Gastroesophageal sphincter (tissue), 4 donors: ENCODE measurements around the gene ARPC4. TPM values are rescaled to one million over a fixed set of nuclear protein-coding genes. Genes with fewer than 3 reads are reported as not detected.
A peak's percentile ranks its signal among the peaks of the same experiment; 100 is the strongest.

Experiments used
- ATAC-seq: fragments of 150-250 bp; one replicate; pipeline ENCODE4 v1.9.1; 2016; ENCODE audit warnings: mild to moderate bottlenecking, moderate library complexity
- H3K27ac ChIP-seq, 4 donors: fragments of 200-600 bp; sonication (generic) in 3 of 4; 1 replicate in 3 of 4; 2 replicates in 1 of 4; pipeline ENCODE4 v1.5.1; 2016 to 2019
- H3K27me3 ChIP-seq: fragments of 200-600 bp; sonication (generic); one replicate; pipeline ENCODE4 v1.5.1; 2019
- H3K36me3 ChIP-seq, 2 donors: fragments of 200-600 bp; sonication (generic); one replicate each; pipeline ENCODE4 v1.5.1; 2019; ENCODE audit warnings: control low read depth in 1 of 2
- H3K4me1 ChIP-seq, 3 donors: fragments of 200-600 bp; sonication (generic); 1 replicate in 2 of 3; 2 replicates in 1 of 3; pipeline ENCODE4 v1.5.1; 2016 to 2019; ENCODE audit warnings: control low read depth in 2 of 3
- H3K4me3 ChIP-seq, 2 donors: fragments of 200-600 bp; sonication (generic); one replicate each; pipeline ENCODE4 v1.5.1; 2019; ENCODE audit warnings: mild to moderate bottlenecking in 1 of 2, moderate library complexity in 1 of 2
- H3K9me3 ChIP-seq, 3 donors: fragments of 200-600 bp; sonication (generic); one replicate each; pipeline ENCODE4 v1.5.1; 2017 to 2019; ENCODE audit warnings: control low read depth in 2 of 3
- CTCF ChIP-seq, 4 experiments: fragments of 200-600 bp in 2 of 4; fragments of 450-650 bp in 2 of 4; sonication (generic) in 1 of 4; IDR thresholded peaks; one replicate each; pipeline ENCODE4 v1.5.1; 2017 to 2019; ENCODE audit warnings: antibody characterized with exemption in 4 of 4, mild to moderate bottlenecking in 2 of 4, moderate library complexity in 2 of 4
- EP300 ChIP-seq: sonication (generic); formaldehyde crosslinking; IDR thresholded peaks from one replicate; pipeline ENCODE4 v1.6.1; 2017; ENCODE audit warnings: antibody characterized with exemption, mild to moderate bottlenecking
- POLR2A ChIP-seq, 2 donors: fragments of 450-650 bp; IDR thresholded peaks; one replicate each; pipeline ENCODE4 v1.6.1; 2017; ENCODE audit warnings: antibody characterized with exemption in 2 of 2, mild to moderate bottlenecking in 2 of 2, moderate library complexity in 1 of 2
- POLR2AphosphoS5 ChIP-seq: sonication (generic); formaldehyde crosslinking; IDR thresholded peaks from one replicate; pipeline ENCODE4 v1.6.1; 2017; ENCODE audit warnings: antibody characterized with exemption
- WGBS, 2 donors: methylation state at CpG; one replicate each; pipeline ENCODE4 v1.1.5; 2018; ENCODE audit warnings: low coverage in 1 of 2; 5-methylcytosine and 5-hydroxymethylcytosine counted together
- total RNA-seq, 4 donors: library from RNA; depleted of rRNA; stranded (reverse); fragments of >200 nt; gene quantifications; one replicate each; pipeline ENCODE4 v1.1.0, GENCODE V29; 2016

The ARPC4 gene
- total RNA-seq, 4 donors from 2014 or later, result 157 to 203 (median 171) TPM

GRCh38 chr3:9807981-9808344 is 15.1 kb downstream of the ARPC4 start:
- H3K27ac ChIP-seq, result peak overlapping the region in 2 of 4 donors; percentile 93 to 98
- H3K27me3 ChIP-seq, result no peaks in the 10 kb centered on the region
- ATAC-seq, result no peak
- no peaks in the 10 kb centered on the region for H3K9me3 ChIP-seq
- H3K4me3 ChIP-seq, result no peak overlapping the region
- no CpG with 5 or more reads among the region's 2 CpGs for WGBS, 2 donors
- peaks cover 0 to 31% (median 8%) of the 10 kb centered on the region in 3 donors for H3K4me1 ChIP-seq
- peaks cover 7 to 46% of the 10 kb centered on the region in 2 donors for H3K36me3 ChIP-seq
- TF ChIP-seq POLR2A (IDR thresholded peaks at IDR 0.05) (no peak), POLR2AphosphoS5 (no peak), CTCF (IDR thresholded peaks at IDR 0.05) (no peak)

- WGBS, 2 donors, result 80 to 84% methylated on average over 1 to 4 of the region's 7 CpGs
- Histone ChIP-seq H3K4me3 (no peak overlapping the region), H3K36me3 (peaks cover 3 to 46% of the 10 kb centered on the region in 2 donors), H3K27ac (peak overlapping the region in 3 of 4 donors; percentile 93 to 98 (median 95)), H3K4me1 (peaks cover 0 to 31% (median 8%) of the 10 kb centered on the region in 3 donors), H3K27me3 (no peaks in the 10 kb centered on the region), H3K9me3 (no peaks in the 10 kb centered on the region)
- no peak for ATAC-seq
- peak in 1 of 4 experiments; percentile 3 for TF ChIP-seq CTCF (IDR thresholded peaks at IDR 0.05)
- TF ChIP-seq POLR2A (IDR thresholded peaks at IDR 0.05), result no peak
- TF ChIP-seq EP300, result no peak
- no peak for TF ChIP-seq POLR2AphosphoS5
These were observed 15.6 kb downstream of the ARPC4 start for GRCh38 chr3:9808345-9809037.

- peaks cover 0 to 45% of the 10 kb centered on the region in 2 donors for H3K36me3 ChIP-seq
- WGBS, 2 donors, result 80 to 81% methylated on average over 3 to 4 of the region's 4 CpGs
- no peaks in the 10 kb centered on the region for H3K9me3 ChIP-seq
- H3K27me3 ChIP-seq, result no peaks in the 10 kb centered on the region
- ATAC-seq, result no peak
- no peak for TF ChIP-seq EP300
- TF ChIP-seq POLR2A (IDR thresholded peaks at IDR 0.05), result no peak
- no peak for TF ChIP-seq CTCF (IDR thresholded peaks at IDR 0.05)
- no peak for TF ChIP-seq POLR2AphosphoS5
- H3K4me1 ChIP-seq, result peaks cover 0 to 31% (median 8%) of the 10 kb centered on the region in 3 donors
- peak overlapping the region; percentile 93 to 98 (median 95) for H3K27ac ChIP-seq
- peak overlapping the region; percentile 77 to 85 for H3K4me3 ChIP-seq
These were observed 16.3 kb downstream of the ARPC4 start for GRCh38 chr3:9809239-9809614.

- H3K36me3 ChIP-seq, result peaks cover 0 to 45% of the 10 kb centered on the region in 2 donors
- H3K4me1 ChIP-seq, result peaks cover 0 to 31% (median 8%) of the 10 kb centered on the region in 3 donors
- H3K27ac ChIP-seq, result peak within 1 kb of the TSS; percentile 93 to 98 (median 95)
- no peaks in the 10 kb centered on the region for H3K27me3 ChIP-seq
- H3K9me3 ChIP-seq, result no peaks in the 10 kb centered on the region
- peak in 2 of 4 experiments; percentile 21 for TF ChIP-seq CTCF (IDR thresholded peaks at IDR 0.05)
- peak; percentile 59 for TF ChIP-seq POLR2AphosphoS5
- TF ChIP-seq EP300, result no peak
- TF ChIP-seq POLR2A (IDR thresholded peaks at IDR 0.05), result peak; percentile 74 to 75
- peak; percentile 90 for ATAC-seq
- H3K4me3 ChIP-seq, result peak within 1 kb of the TSS; percentile 77 to 85
- 9 to 40% methylated on average over 1 to 6 of the region's 76 CpGs for WGBS, 2 donors
These were observed 16.9 kb downstream of the ARPC4 start, which contains the start of gene TTLL3 for GRCh38 chr3:9809615-9810432. TSS of gene TTLL3 (plus strand) at chr3:9810262. CDS start at chr3:9810662, 400 bp downstream.
